HG03520 (cell line): Measurements from ENCODE around the gene PTRH1.

Experiments used
- ATAC-seq: cut with Tn5 transposase; IDR thresholded peaks from one replicate; pipeline ENCODE4 v1.9.1; 2021; ENCODE audit warnings: mild to moderate bottlenecking, moderate library complexity; ENCODE audit not compliant: unreplicated experiment

PTRH1 gene

DNA sequence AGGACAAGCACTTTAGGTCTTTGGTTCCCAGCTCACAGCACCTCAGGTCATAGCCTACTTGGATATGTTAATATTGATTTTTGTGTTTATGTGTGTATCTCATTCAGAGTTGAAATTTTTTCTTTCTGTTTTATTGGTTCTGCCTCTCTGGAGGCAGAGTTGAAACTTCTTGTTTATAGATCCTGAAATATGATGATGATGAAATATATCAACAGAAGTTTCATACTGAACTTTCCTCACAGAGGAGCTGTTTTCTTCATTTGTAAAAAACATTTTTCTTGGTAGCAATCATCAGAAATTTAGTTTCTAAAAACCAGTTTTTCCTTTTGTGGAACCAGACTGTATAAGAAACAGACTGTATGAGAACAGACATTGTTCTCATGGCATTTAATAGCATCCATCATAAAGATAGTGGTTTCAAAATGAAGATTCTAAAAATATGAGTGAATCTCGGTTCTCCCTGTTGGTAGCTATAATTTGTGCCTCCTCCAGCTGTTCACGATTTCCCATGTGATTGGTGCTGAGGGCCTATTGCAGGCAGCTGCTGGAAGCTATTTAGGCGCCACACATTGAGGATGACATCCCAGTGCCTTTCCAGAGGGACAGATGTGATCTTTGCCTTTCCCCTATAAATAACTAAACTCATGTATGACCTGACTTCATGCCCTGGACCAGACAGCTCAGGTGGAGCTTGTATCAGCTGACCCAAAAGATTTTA lies 48.2 kb downstream of the PTRH1 start:
- no peak for ATAC-seq

- ATAC-seq, result no peak
Observed at GRCh38 chr9:127664678-127665507, 50.6 kb downstream of the PTRH1 start.

DNA sequence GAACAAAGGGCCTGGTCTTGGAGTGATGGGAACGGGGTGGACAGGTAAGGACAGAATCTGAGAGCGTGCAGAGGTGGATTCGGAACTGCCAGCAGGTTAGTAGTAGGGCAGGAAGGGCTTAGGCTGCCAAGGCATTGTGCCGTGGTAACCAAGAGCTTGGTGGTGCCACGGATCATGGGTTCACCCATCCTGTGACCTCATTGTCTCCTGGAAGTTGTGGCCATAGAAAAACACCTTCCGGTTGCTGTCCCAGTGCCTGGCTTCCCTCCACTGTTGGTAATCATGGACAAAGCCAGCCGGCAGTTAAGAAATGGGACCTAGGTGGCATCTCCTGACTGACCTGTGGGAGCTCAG lies 51.2 kb downstream of the PTRH1 start:
- no peak for ATAC-seq
